Activated naive CD8-positive, alpha-beta T cell treated with anti-CD3 and anti-CD28 coated beads, Interleukin-2, amount 10 ng/mL, durations not matched to agents 7 days and 5 days (primary cell): ENCODE measurements around the gene GCNT2. TPM values are rescaled to one million over a fixed set of nuclear protein-coding genes. Genes with fewer than 3 reads are reported as not detected.
A peak's percentile ranks its signal among the peaks of the same experiment; 100 is the strongest.
"Not testable (repeated sequence)": the region's sequence is repeated elsewhere in the genome, so short reads cannot be mapped to it uniquely, and the experiment has no call there.

ENCODE experiments used
- ATAC-seq: fragments of 150-1000 bp; cut with Tn5 transposase; one replicate; pipeline ENCODE4 v1.10.0; 2021; ENCODE audit warnings: low read depth, moderate library complexity
- POLR2A ChIA-PET: fragments of 350-600 bp; sonication (Branson Sonifier 250); formaldehyde crosslinking; loops from one replicate; lab custom pipeline; 2021; ENCODE audit warnings: antibody characterized with exemption; lab: Charles Lee
- DNase-seq: peaks from one replicate; pipeline ENCODE4 v3.0.0; 2021
- H3K27ac Mint-ChIP-seq: one replicate; pipeline ENCODE4 v1.8.0; 2022; ENCODE audit warnings: mild to moderate bottlenecking, mixed read lengths
- H3K27me3 Mint-ChIP-seq: one replicate; pipeline ENCODE4 v1.8.0; 2022; ENCODE audit warnings: mild to moderate bottlenecking, moderate library complexity, mixed read lengths
- H3K36me3 Mint-ChIP-seq: one replicate; pipeline ENCODE4 v1.8.0; 2021; ENCODE audit warnings: mild to moderate bottlenecking, mixed read lengths
- H3K4me1 Mint-ChIP-seq: one replicate; pipeline ENCODE4 v1.8.0; 2021; ENCODE audit warnings: mixed read lengths
- H3K4me3 Mint-ChIP-seq: one replicate; pipeline ENCODE4 v1.8.0; 2022; ENCODE audit warnings: mild to moderate bottlenecking, moderate library complexity, mixed read lengths
- H3K9me3 Mint-ChIP-seq: one replicate; pipeline ENCODE4 v1.8.0; 2021; ENCODE audit warnings: mixed read lengths
- total RNA-seq, 2 experiments: library from RNA; stranded (reverse); gene quantifications; one replicate each; pipeline ENCODE4 v1.2.3, GENCODE V29; 2021

Gene GCNT2
- total RNA-seq, 2 experiments from 2014 or later, result 7.5 to 8.9 TPM

GRCh38 chr6:10559522-10560152 is 38.5 kb downstream of the GCNT2 start:
- no peak for ATAC-seq
- H3K4me3 Mint-ChIP-seq, result no peak overlapping the region
- no peaks in the 10 kb centered on the region for H3K4me1 Mint-ChIP-seq
- peaks cover 24% of the 10 kb centered on the region for H3K36me3 Mint-ChIP-seq
- no peak overlapping the region for H3K27ac Mint-ChIP-seq
- POLR2A ChIA-PET, result no interaction called here
- no peaks in the 10 kb centered on the region for H3K27me3 Mint-ChIP-seq
- no peaks in the 10 kb centered on the region for H3K9me3 Mint-ChIP-seq
- DNase-seq, result no peak

- H3K4me1 Mint-ChIP-seq, result no peaks in the 10 kb centered on the region
- no peak for DNase-seq
- no peak for ATAC-seq
- H3K9me3 Mint-ChIP-seq, result no peaks in the 10 kb centered on the region
- H3K36me3 Mint-ChIP-seq, result peaks cover 9% of the 10 kb centered on the region
- POLR2A ChIA-PET, result no interaction called here
- no peak overlapping the region for H3K4me3 Mint-ChIP-seq
- H3K27me3 Mint-ChIP-seq, result no peaks in the 10 kb centered on the region
- H3K27ac Mint-ChIP-seq, result no peak overlapping the region
Observed at GRCh38 chr6:10561611-10562199, 40.6 kb downstream of the GCNT2 start.

DNA sequence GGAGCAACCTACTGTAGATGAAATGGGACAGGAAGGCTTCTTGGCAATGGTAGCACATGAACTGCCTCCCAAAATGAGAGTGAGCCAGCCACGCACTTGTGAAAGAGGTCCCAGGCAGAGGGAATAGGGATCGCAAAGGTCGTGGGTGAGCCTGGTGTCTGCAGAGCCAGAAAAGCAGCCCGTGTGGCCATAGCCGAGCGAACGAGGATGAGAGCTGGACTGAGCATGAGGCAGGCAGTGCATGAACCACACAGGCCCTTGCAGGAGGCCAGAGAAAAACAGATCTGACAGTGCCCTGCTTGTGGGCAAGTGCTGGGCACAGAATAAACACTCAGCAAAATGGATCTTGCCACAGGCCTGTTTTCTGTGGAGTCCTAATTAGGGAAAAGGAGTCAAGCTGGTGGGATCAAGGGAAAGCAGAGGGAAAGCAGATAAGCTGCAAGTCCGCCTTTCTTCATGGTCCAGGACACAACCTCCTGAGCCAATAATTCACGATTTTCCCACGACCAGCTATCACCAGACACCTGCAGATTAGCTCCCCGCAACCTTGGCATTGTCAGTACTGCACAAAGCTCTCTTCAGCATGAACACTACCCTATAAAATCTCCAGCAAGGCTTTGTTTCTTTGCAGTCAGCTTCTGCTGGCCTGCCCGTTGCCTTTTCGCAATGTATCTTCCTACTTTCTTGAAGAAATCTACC is 44.0 kb downstream of the GCNT2 start:
- Mint-ChIP-seq H3K4me1 (peaks cover 6% of the 10 kb centered on the region), H3K27me3 (no peaks in the 10 kb centered on the region), H3K9me3 (no peaks in the 10 kb centered on the region), H3K36me3 (peaks cover 15% of the 10 kb centered on the region), H3K4me3 (no peak overlapping the region), H3K27ac (peak overlapping the region; percentile 2)
- POLR2A ChIA-PET, result no interaction called here
- no peak for DNase-seq
- ATAC-seq, result no peak

GRCh38 chr6:10565913-10566312 is 44.8 kb downstream of the GCNT2 start:
- Mint-ChIP-seq H3K4me1 (peaks cover 6% of the 10 kb centered on the region), H3K9me3 (no peaks in the 10 kb centered on the region), H3K27ac (no peak overlapping the region), H3K4me3 (no peak overlapping the region), H3K36me3 (peaks cover 15% of the 10 kb centered on the region), H3K27me3 (no peaks in the 10 kb centered on the region)
- POLR2A ChIA-PET, result no interaction called here
- no peak for ATAC-seq
- DNase-seq, result no peak

DNA sequence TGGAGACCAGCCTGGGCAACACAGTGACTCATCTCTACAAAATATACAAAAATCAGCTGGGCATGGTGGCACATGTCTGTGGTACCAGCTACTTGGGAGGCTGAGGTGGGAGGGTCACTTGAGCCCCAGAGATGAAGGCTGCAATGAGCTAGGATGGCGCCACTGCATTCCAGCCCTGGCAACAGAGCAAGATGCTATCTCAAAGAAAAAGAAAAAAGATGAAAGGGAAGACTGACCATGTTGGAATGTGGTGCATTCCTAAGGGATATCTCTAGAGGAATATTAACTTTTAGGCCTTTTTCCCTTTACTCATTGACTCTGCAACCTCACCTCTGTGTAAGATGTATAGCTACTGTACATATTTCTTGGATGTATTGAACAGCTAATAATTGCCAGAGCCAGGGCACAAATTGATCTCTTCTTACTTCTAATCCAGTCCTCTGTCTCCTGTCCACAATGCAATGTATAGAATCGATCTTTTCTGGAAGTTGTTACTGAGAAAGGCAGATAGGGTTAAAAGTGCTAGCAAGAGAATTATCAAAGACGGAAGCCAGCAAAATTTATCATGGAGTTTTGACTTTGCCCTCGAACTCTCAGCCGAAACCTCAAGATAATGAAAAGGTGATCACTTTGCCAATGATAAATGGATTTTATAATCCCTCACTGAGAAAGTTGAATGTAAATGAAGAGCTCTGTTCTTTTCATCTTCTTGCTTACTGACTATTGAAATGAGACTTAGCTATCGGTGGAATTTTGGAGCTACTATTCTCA is 46.3 kb downstream of the GCNT2 start:
- Mint-ChIP-seq H3K27me3 (no peaks in the 10 kb centered on the region), H3K27ac (no peak overlapping the region), H3K4me3 (no peak overlapping the region), H3K4me1 (peaks cover 6% of the 10 kb centered on the region), H3K36me3 (peaks cover 16% of the 10 kb centered on the region), H3K9me3 (no peaks in the 10 kb centered on the region)
- no peak for ATAC-seq
- POLR2A ChIA-PET, result no interaction called here
- no peak for DNase-seq

DNA sequence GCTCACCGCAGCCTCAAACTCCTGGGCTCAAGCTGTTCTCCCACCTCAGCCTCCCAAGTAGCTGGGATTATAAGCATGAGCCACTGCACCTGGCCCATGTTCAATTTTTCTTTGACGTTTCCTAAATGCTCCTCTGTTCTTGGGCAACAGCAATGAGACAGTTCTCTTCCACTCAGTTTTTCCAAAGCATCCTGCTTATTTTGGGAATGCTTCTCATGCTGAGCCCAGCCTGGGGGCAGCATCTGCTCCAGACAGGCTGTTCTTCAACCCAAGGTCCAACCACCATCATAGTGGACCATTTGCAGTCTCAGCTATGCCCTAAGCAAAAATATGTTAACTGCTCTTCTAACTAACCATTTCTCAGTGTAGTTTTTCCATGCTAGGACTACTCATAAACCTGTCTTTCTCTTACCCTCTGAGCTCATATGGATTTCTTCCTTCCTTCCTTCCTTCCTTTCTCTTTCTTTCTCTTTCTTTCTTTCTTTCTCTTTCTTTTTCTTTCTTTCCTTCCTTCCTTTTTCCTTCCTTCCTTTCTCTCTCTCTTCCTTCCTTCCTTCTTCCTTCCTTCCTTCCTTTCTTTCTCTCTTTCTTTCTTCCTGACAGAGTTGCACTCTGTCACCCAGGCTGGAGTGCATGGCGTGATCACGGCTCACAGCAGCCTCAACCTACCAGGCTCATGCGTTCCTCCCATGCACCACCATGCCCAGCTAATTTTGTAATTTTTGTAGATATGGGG is 48.4 kb downstream of the GCNT2 start:
- ATAC-seq (no peak), DNase-seq (no peak)
- Mint-ChIP-seq H3K4me1 (peaks cover 6% of the 10 kb centered on the region), H3K27ac (peak overlapping the region; percentile 18), H3K9me3 (no peaks in the 10 kb centered on the region), H3K4me3 (no peak overlapping the region), H3K27me3 (no peaks in the 10 kb centered on the region), H3K36me3 (peaks cover 14% of the 10 kb centered on the region)
- POLR2A ChIA-PET, result no interaction called here

- ATAC-seq, H3K4me3 Mint-ChIP-seq, POLR2A ChIA-PET, H3K27me3 Mint-ChIP-seq, H3K4me1 Mint-ChIP-seq, DNase-seq, H3K27ac Mint-ChIP-seq, H3K9me3 Mint-ChIP-seq: not testable (repeated sequence)
- peaks cover 19% of the 10 kb centered on the region for H3K36me3 Mint-ChIP-seq
Observed at GRCh38 chr6:10575519-10575918, 54.4 kb downstream of the GCNT2 start.

- Mint-ChIP-seq H3K4me1 (peaks cover 4% of the 10 kb centered on the region), H3K27ac (no peak overlapping the region), H3K27me3 (no peaks in the 10 kb centered on the region), H3K36me3 (peaks cover 19% of the 10 kb centered on the region), H3K9me3 (no peaks in the 10 kb centered on the region), H3K4me3 (no peak overlapping the region)
- POLR2A ChIA-PET, result no interaction called here
- ATAC-seq (no peak), DNase-seq (no peak)
Observed at GRCh38 chr6:10576226-10576625, 55.1 kb downstream of the GCNT2 start.

- H3K36me3 Mint-ChIP-seq, result peaks cover 15% of the 10 kb centered on the region
- H3K27ac Mint-ChIP-seq, result no peak overlapping the region
- no peak overlapping the region for H3K4me3 Mint-ChIP-seq
- DNase-seq (no peak), ATAC-seq (no peak)
- H3K4me1 Mint-ChIP-seq, result peaks cover 8% of the 10 kb centered on the region
- H3K27me3 Mint-ChIP-seq, result no peaks in the 10 kb centered on the region
- POLR2A ChIA-PET, result no interaction called here
- H3K9me3 Mint-ChIP-seq, result no peaks in the 10 kb centered on the region
Observed at GRCh38 chr6:10577112-10577511, 56.0 kb downstream of the GCNT2 start.

- no peaks in the 10 kb centered on the region for H3K27me3 Mint-ChIP-seq
- H3K4me1 Mint-ChIP-seq, result peaks cover 20% of the 10 kb centered on the region
- ATAC-seq (no peak), DNase-seq (no peak)
- no peak overlapping the region for H3K4me3 Mint-ChIP-seq
- H3K36me3 Mint-ChIP-seq, result peaks cover 15% of the 10 kb centered on the region
- POLR2A ChIA-PET, result no interaction called here
- no peak overlapping the region for H3K27ac Mint-ChIP-seq
- H3K9me3 Mint-ChIP-seq, result no peaks in the 10 kb centered on the region
Observed at GRCh38 chr6:10578723-10579122, 57.6 kb downstream of the GCNT2 start.

GRCh38 chr6:10579803-10580202 is 58.7 kb downstream of the GCNT2 start:
- Mint-ChIP-seq H3K36me3 (peaks cover 15% of the 10 kb centered on the region), H3K4me3 (no peak overlapping the region), H3K27me3 (no peaks in the 10 kb centered on the region), H3K9me3 (no peaks in the 10 kb centered on the region), H3K4me1 (peaks cover 31% of the 10 kb centered on the region), H3K27ac (no peak overlapping the region)
- no peak for DNase-seq
- POLR2A ChIA-PET, result interaction anchor here (0.5 to 0.9 kb wide), 2 partner anchors 14 to 67 kb away, joined by 3 to 4 read pairs; no protein-coding TSS in a partner anchor
- ATAC-seq, result no peak

GRCh38 chr6:10580570-10580969 is 59.4 kb downstream of the GCNT2 start:
- H3K27me3 Mint-ChIP-seq, result no peaks in the 10 kb centered on the region
- H3K4me1 Mint-ChIP-seq, result peaks cover 37% of the 10 kb centered on the region
- H3K36me3 Mint-ChIP-seq, result peaks cover 17% of the 10 kb centered on the region
- POLR2A ChIA-PET, result no interaction called here
- H3K27ac Mint-ChIP-seq, result no peak overlapping the region
- ATAC-seq (no peak), DNase-seq (no peak)
- no peak overlapping the region for H3K4me3 Mint-ChIP-seq
- no peaks in the 10 kb centered on the region for H3K9me3 Mint-ChIP-seq

- H3K4me3 Mint-ChIP-seq, H3K27me3 Mint-ChIP-seq, H3K27ac Mint-ChIP-seq, DNase-seq, ATAC-seq, H3K9me3 Mint-ChIP-seq, POLR2A ChIA-PET: not testable (repeated sequence)
- Mint-ChIP-seq H3K4me1 (peaks cover 42% of the 10 kb centered on the region), H3K36me3 (peaks cover 11% of the 10 kb centered on the region)
Observed at GRCh38 chr6:10581402-10581801, 60.3 kb downstream of the GCNT2 start.
